ENCODE data around the gene PDE10A. TPM values are rescaled to one million over a fixed set of nuclear protein-coding genes. Genes with fewer than 3 reads are reported as not detected.
A peak's percentile ranks its signal among the peaks of the same experiment; 100 is the strongest.

PDE10A gene
- total and polyA plus RNA-seq, 2 donors: 1.8 to 26.6 TPM

GRCh38 chr6:165671222-165671768 lies 8.3 kb upstream of the PDE10A start:
- H3K4me3 ChIP-seq (ENCODE audit: low read depth, low read length): no peak overlapping the region
- no peak overlapping the region for H3K27ac ChIP-seq (ENCODE audit: low read depth)
- no peaks in the 10 kb centered on the region for H3K4me1 ChIP-seq (ENCODE audit: insufficient read depth)
- no peak for DNase-seq (ENCODE audit: extremely low spot score)
- H3K36me3 ChIP-seq (ENCODE audit: insufficient read depth): no peaks in the 10 kb centered on the region
- WGBS: 47% methylated on average over 6 of the region's 6 CpGs

- no peak for DNase-seq (ENCODE audit: extremely low spot score)
- 63% methylated on average over 8 of the region's 8 CpGs for WGBS
- H3K36me3 ChIP-seq (ENCODE audit: insufficient read depth): no peaks in the 10 kb centered on the region
- no peak overlapping the region for H3K27ac ChIP-seq (ENCODE audit: low read depth)
- H3K4me3 ChIP-seq (ENCODE audit: low read depth, low read length): no peak overlapping the region
- no peaks in the 10 kb centered on the region for H3K4me1 ChIP-seq (ENCODE audit: insufficient read depth)
Measured at GRCh38 chr6:165668951-165669350, 5.9 kb upstream of the PDE10A start.

- Histone ChIP-seq H3K36me3 (ENCODE audit: insufficient read depth) (no peaks in the 10 kb centered on the region), H3K4me3 (ENCODE audit: low read depth, low read length) (no peak overlapping the region), H3K4me1 (ENCODE audit: insufficient read depth) (no peaks in the 10 kb centered on the region), H3K27ac (ENCODE audit: low read depth) (no peak overlapping the region)
- 8% methylated on average over 4 of the region's 4 CpGs for WGBS
- DNase-seq (ENCODE audit: extremely low spot score): no peak
Measured at GRCh38 chr6:165665384-165665672, 2.3 kb upstream of the PDE10A start.

- Histone ChIP-seq H3K36me3 (ENCODE audit: insufficient read depth) (no peaks in the 10 kb centered on the region), H3K4me1 (ENCODE audit: insufficient read depth) (no peaks in the 10 kb centered on the region), H3K27ac (ENCODE audit: low read depth) (no peak overlapping the region), H3K4me3 (ENCODE audit: low read depth, low read length) (no peak overlapping the region)
- no peak for DNase-seq (ENCODE audit: extremely low spot score)
- 7% methylated on average over 25 of the region's 25 CpGs for WGBS
Measured at GRCh38 chr6:165664559-165665383, 1.7 kb upstream of the PDE10A start.

DNA sequence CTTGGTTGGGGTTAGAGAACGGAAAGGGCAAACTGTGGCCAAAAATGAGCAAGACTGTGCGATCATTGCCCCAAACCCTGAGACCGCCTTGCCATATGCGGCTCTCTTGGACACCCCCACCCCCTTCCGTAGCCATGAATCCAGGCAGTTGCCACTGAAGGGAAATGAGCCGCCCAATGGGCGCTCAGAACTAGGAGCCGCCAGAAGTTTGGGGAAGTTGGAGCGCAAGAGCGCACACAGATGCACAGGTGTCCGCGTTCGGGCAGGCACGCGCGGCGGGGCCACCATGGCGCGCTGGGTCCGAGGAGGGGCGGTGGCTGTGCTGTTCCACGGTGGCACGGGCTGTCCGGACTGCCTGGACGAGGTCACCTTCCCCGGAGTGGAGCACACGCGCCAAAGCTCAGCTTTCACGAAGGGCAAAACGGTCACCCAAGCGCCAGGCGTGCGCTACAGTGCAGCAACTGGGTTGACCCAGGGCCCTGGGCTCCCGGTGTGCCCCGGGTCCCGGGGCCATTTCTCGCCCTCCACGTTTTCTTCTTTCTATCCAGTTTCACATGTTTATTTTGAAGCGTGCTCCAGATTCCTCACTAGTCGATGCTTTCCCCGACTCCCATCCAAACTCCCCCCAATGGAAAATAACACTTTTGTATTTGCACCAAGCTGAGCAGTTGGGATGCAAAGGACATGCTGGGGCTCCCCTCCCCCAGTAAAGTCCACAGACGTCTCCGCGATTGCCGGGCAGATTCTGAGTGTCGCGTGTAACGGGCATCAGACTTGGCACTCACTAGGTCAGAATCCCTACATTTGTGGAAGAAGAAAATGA lies 906 bp upstream of the PDE10A start:
- H3K4me3 ChIP-seq (ENCODE audit: low read depth, low read length): no peak overlapping the region
- no peaks in the 10 kb centered on the region for H3K4me1 ChIP-seq (ENCODE audit: insufficient read depth)
- H3K27ac ChIP-seq (ENCODE audit: low read depth): no peak overlapping the region
- DNase-seq (ENCODE audit: extremely low spot score): no peak
- 3% methylated on average over 48 of the region's 48 CpGs for WGBS
- H3K36me3 ChIP-seq (ENCODE audit: insufficient read depth): no peaks in the 10 kb centered on the region

DNA sequence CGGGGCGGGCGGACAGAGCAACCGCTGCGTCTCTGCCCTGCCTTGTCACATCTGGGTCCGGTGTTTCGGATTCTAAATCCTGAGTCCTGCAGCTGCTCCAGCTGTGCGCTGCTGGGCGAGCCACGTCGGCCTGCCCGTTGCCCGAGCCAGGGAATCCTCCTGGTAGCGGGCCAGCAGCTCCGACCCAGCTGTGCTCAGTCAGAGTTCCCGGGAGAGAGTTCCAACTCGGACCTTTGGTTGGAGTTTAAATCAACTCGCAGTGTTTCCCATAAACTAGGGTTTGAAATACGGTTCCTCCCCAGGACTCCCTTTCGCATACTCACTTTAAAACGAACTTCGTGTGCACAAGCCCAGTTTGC lies 315 bp upstream of the PDE10A start:
- Histone ChIP-seq H3K4me3 (ENCODE audit: low read depth, low read length) (peak overlapping the region; percentile 72), H3K36me3 (ENCODE audit: insufficient read depth) (no peaks in the 10 kb centered on the region), H3K27ac (ENCODE audit: low read depth) (no peak overlapping the region), H3K4me1 (ENCODE audit: insufficient read depth) (no peaks in the 10 kb centered on the region)
- under 1% methylated on average over 22 of the region's 22 CpGs for WGBS
- DNase-seq (ENCODE audit: extremely low spot score): no peak

DNA sequence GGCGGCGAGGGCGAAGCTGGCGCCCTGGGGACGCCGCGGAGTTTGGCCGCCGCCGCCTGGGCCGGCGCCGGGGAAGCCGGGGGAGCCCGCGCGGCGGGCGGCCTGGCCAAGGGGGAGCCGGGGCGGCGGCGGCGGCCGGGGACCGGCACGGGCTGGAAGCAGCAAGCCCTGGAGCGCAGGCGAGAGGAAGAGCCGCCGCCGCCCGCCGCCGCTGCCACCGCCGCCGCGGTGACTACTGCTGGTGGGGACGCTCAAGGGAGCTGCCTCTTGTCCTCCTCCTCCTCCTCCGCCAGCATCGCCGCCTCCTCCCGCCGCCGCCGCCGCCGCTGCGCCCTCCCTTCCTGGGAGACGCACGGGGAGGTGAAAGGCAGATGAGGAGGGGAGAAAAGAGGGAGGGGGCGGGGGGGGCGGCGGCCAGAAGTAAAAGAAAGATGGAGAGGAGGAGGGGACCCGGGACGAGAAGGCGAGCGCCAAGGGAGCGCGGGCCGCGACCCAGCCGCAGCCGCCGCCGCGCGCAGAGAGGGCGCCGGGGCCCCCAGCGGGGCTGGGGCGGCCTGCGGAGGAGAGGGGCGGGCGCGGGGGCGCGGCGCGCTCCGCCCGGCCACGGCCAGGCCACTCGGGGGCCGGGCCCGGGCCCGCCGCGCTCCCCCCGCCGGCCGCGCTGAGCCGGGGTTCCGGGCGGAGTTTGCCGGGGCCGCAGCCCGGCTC lies 846 bp downstream of the PDE10A start:
- Histone ChIP-seq H3K4me1 (ENCODE audit: insufficient read depth) (no peaks in the 10 kb centered on the region), H3K27ac (ENCODE audit: low read depth) (no peak overlapping the region), H3K4me3 (ENCODE audit: low read depth, low read length) (peak overlapping the region; percentile 72), H3K36me3 (ENCODE audit: insufficient read depth) (no peaks in the 10 kb centered on the region)
- 1% methylated on average over 89 of the region's 100 CpGs for WGBS
- DNase-seq (ENCODE audit: extremely low spot score): no peak

DNA sequence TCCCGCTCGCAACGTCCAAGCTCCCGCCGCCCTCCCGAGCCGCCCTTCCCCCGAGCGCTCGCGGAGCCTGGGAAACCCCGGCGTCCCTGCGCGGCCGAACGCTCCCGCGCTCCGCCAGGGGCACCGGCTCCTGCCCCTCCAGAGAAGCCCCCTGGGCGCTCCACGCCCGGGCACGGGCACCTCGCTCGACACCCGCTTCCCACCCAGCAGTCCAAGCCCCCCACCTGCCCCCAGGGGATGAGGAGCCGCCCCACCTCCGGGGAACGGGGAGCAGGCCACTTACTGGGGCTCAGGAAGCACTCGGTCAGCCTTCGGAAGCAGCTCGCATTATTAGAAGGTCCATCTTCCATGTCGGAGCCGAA lies 1.4 kb downstream of the PDE10A start:
- H3K4me1 ChIP-seq (ENCODE audit: insufficient read depth): no peaks in the 10 kb centered on the region
- H3K36me3 ChIP-seq (ENCODE audit: insufficient read depth): no peaks in the 10 kb centered on the region
- under 1% methylated on average over 36 of the region's 36 CpGs for WGBS
- peak overlapping the region; percentile 72 for H3K4me3 ChIP-seq (ENCODE audit: low read depth, low read length)
- no peak for DNase-seq (ENCODE audit: extremely low spot score)
- H3K27ac ChIP-seq (ENCODE audit: low read depth): no peak overlapping the region

GRCh38 chr6:165660857-165661663 lies 2.0 kb downstream of the PDE10A start:
- Histone ChIP-seq H3K4me3 (ENCODE audit: low read depth, low read length) (peak overlapping the region; percentile 72), H3K4me1 (ENCODE audit: insufficient read depth) (no peaks in the 10 kb centered on the region), H3K36me3 (ENCODE audit: insufficient read depth) (no peaks in the 10 kb centered on the region), H3K27ac (ENCODE audit: low read depth) (no peak overlapping the region)
- DNase-seq (ENCODE audit: extremely low spot score): no peak
- under 1% methylated on average over 69 of the region's 69 CpGs for WGBS

DNA sequence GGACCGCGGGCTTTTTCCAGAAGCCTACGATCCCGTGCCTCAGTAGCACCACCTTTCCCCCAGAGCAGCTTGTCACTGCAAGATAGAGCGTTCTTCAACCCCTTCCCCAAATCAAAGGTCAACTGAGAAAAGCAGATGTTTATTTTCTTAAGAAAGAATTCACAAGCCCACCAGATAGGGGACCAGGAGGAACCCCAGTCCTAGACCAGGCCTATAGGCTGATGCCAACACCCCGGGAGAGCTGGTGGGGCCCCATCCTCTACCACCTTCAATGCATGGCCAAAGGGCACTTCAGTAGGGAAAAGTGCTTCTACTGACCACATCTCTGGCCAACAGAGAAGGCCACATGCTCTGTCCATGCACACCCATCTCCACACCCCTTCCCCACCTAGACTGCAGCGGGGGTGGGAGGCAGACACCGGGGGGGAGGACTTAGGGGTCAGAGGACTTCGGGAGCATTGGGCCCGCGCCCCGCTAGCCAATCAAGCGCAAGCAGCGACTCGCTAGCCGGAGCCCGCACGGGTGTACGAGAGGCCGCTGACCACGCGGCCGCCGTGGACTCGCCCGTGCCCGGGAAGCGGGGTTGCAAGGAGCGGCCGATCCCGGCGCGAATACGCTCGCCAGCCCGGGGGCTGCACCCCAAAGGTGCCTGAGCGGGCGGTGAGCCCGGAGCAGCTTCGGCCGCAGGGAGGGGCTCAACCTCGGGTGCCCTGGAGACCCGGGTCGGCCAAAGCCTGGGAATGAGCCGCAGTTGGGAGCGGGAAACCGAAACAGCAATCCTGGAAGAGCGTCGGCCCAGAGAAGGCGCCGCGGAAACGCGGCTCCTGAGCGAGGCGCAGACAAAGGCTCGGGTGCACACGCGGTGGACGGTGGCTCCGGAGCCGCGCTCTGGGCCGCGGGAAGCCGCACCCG lies 2.8 kb downstream of the PDE10A start:
- DNase-seq (ENCODE audit: extremely low spot score): no peak
- 11% methylated on average over 67 of the region's 67 CpGs for WGBS
- no peak overlapping the region for H3K27ac ChIP-seq (ENCODE audit: low read depth)

DNA sequence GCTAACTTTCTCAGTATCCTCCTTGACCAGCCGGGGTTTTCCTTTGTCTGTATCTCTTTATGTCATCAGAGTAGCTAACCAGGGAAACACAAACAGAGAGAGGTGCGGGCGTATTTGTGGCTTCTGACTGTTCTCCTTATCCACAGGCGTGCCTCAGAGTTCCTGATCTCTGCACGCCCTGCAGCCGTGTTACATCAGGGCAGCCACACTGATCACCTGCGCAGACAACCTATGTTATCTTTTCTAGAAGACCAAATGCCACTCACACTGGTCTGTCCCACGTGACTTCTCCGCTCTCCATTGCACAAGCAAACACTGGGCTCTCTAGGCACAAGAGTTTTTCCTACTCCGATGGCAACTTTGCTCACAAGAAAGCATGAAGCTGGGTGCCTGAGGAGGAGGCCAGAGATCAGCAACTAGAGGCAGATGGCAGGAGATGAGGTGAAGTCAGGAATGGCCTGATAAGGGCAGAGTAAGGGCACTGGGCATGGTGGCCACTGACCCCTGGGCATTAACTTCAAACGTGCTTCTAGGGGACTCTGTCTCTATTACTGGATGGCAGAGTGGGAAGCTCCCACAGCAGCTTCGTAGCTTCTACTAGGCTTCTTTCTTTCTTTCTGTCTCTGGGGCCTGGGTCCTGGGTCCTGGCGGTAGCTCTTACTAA lies 4.5 kb downstream of the PDE10A start:
- WGBS: 80% methylated on average over 13 of the region's 13 CpGs
- no peak for DNase-seq (ENCODE audit: extremely low spot score)
- H3K36me3 ChIP-seq (ENCODE audit: insufficient read depth): no peaks in the 10 kb centered on the region
- no peak overlapping the region for H3K27ac ChIP-seq (ENCODE audit: low read depth)
- no peaks in the 10 kb centered on the region for H3K4me1 ChIP-seq (ENCODE audit: insufficient read depth)
- H3K4me3 ChIP-seq (ENCODE audit: low read depth, low read length): no peak overlapping the region

More for the DNA sequence above, 2.8 kb downstream of the PDE10A start:
- peak overlapping the region; percentile 72 for H3K4me3 ChIP-seq (ENCODE audit: low read depth, low read length)
- H3K36me3 ChIP-seq (ENCODE audit: insufficient read depth): no peaks in the 10 kb centered on the region
- H3K4me1 ChIP-seq (ENCODE audit: insufficient read depth): no peaks in the 10 kb centered on the region

DNA sequence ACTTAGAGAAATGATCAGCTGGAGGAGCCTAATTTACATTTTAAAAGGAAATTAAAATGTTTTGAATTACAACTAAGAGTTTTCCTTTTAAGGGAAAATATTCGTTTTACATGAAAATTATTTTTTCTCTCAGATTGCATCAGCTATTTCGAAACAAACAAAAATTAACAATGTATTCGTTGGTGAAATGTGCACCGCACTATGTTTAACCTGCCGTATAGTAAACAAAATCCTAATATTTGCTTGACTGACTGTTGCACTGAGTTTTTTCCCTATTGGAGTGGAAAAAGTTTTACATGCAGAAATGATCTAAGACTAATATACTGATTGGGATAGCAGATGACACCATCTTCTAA lies 5.7 kb downstream of the PDE10A start:
- Histone ChIP-seq H3K4me3 (ENCODE audit: low read depth, low read length) (no peak overlapping the region), H3K36me3 (ENCODE audit: insufficient read depth) (no peaks in the 10 kb centered on the region), H3K27ac (ENCODE audit: low read depth) (no peak overlapping the region), H3K4me1 (ENCODE audit: insufficient read depth) (no peaks in the 10 kb centered on the region)
- WGBS: 84% methylated on average over 5 of the region's 5 CpGs
- no peak for DNase-seq (ENCODE audit: extremely low spot score)

Measured in urinary bladder (tissue), 4 donors.